Right lobe of liver (tissue), 4 donors: ENCODE data around the gene VSTM2L.

Experiments used
- CTCF ChIP-seq, 4 donors: fragments of 200-600 bp in 3 of 4; fragments of 450-650 bp in 1 of 4; IDR thresholded peaks; one replicate each; pipeline versions ENCODE4 v1.5.1 to v1.8.0; 2016 to 2022; ENCODE audit warnings: antibody characterized with exemption in 4 of 4, mild to moderate bottlenecking in 2 of 4
- POLR2A ChIP-seq: fragments of 450-650 bp; IDR thresholded peaks from one replicate; pipeline ENCODE4 v1.6.1; 2017; ENCODE audit warnings: antibody characterized with exemption, mild to moderate bottlenecking
- donor health status: DM: no; HTN: no; CAD: no.
- donor health status: DM: no; HTN: no; CAD: no.
- donor health status: DM: no; HTN: yes; CAD: no.

DNA sequence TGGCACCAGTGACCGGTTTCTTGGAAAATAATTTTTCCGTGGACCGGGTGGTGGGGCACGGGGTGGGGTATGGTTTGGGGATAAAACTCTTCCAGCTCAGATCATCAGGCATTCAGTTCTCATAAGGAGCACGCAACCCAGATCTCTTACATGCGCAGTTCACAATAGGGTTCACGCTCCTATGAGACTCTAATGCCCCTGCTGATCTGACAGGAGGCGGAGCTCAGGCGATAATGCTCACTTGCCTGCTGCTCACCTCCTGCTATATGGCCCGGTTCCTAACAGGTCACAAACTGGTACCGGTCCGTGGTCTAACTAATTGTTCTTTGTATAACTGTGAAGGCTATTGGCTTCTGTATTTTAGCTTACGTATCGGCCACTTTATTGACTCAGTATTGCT is 51.7 kb downstream of the VSTM2L start:
- no peak for TF ChIP-seq CTCF (IDR thresholded peaks at IDR 0.05)
- no peak for TF ChIP-seq POLR2A
